HFFc6 (cell line): Measurements from ENCODE around the gene KCTD15. TPM values are rescaled to one million over a fixed set of nuclear protein-coding genes. Genes with fewer than 3 reads are reported as not detected.

Experiments used
- DNase-seq: peaks from one replicate; pipeline ENCODE4 v3.0.0-alpha.2; 2018
- H3K27ac Mint-ChIP-seq: 2 replicates; pipeline ENCODE4 v1.8.0; 2020; ENCODE audit warnings: mild to moderate bottlenecking, mixed read lengths
- H3K27me3 Mint-ChIP-seq: 2 replicates; pipeline ENCODE4 v1.8.0; 2021; ENCODE audit warnings: mild to moderate bottlenecking, moderate library complexity, mixed read lengths; ENCODE audit not compliant: insufficient read depth
- H3K36me3 Mint-ChIP-seq: 2 replicates; pipeline ENCODE4 v1.8.0; 2021; ENCODE audit warnings: low read depth, mixed read lengths
- H3K4me1 Mint-ChIP-seq: 2 replicates; pipeline ENCODE4 v1.8.0; 2020; ENCODE audit warnings: low read depth, mixed read lengths
- H3K4me3 Mint-ChIP-seq: 2 replicates; pipeline ENCODE4 v1.8.0; 2020; ENCODE audit warnings: mild to moderate bottlenecking, moderate library complexity, mixed read lengths
- H3K9me3 Mint-ChIP-seq: 2 replicates; pipeline ENCODE4 v1.8.0; 2020; ENCODE audit warnings: mild to moderate bottlenecking, mixed read lengths
- total RNA-seq, 6 experiments: library from RNA; stranded (reverse); fragmentation: NEBNext Ultra II Directional; extraction: Animal tissue kit (Norgen Biotek cat#: 25700); gene quantifications; 2 replicates in 1 of 6; 3 replicates in 5 of 6; pipeline ENCODE4 v1.2.3, GENCODE V29; 2021
- TF ChIP-seq, protein P1 (sequence below): fragments of 200-600 bp; sonication (generic); IDR thresholded peaks from 2 replicates; pipeline ENCODE4 v1.5.0; 2021; ENCODE audit warnings: antibody characterized with exemption, mild to moderate bottlenecking

The KCTD15 gene
- total RNA-seq, 6 experiments from 2014 or later: 5.9 to 11.7 (median 7.1) TPM

DNA sequence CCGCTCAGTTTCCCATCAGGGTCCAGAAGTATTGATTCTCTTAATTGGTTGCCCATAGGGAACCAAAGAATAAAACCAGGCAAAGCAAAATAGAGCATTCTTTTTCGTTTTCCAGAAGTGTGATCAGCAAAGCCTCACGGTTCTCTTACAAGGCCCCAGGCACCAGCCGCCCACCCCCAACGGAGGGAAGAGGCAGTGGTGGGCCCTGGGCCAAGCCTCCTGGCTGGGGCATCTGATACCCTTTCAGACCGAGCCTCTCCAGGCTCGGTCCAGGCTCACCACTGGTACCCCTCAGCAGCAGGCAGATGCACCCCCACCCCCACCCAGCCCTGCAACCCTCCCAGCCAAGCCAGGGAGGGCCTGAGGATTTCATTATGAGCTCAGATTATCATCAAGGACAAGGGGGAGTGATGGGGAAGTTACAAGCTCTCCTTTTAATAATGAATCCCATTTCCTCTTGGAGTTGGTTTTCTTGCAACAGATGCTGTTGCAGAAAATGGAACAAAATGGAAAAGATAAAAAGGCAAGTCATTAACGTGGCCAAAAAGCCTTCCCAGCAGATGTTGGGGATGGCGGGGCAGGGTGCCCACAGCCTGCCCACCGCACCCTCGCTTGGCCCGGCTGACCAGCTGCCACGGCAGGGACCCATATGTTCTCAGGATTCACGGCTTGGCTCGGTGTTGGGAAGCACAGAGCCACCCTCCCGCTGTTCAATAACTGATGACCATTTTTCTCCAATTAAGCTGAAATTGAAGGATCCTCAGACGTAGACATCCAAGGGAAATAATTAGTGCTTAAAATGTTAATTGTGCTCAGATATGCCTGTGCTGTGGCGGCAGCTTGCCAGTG lies 45.9 kb upstream of the KCTD15 start:
- Mint-ChIP-seq H3K4me3 (no peak overlapping the region), H3K27me3 (peaks cover 8% of the 10 kb centered on the region), H3K27ac (no peak overlapping the region), H3K4me1 (no peaks in the 10 kb centered on the region), H3K9me3 (no peaks in the 10 kb centered on the region; the same call in 1 of the 2 replicates), H3K36me3 (no peaks in the 10 kb centered on the region)
- TF ChIP-seq, protein P1, sequence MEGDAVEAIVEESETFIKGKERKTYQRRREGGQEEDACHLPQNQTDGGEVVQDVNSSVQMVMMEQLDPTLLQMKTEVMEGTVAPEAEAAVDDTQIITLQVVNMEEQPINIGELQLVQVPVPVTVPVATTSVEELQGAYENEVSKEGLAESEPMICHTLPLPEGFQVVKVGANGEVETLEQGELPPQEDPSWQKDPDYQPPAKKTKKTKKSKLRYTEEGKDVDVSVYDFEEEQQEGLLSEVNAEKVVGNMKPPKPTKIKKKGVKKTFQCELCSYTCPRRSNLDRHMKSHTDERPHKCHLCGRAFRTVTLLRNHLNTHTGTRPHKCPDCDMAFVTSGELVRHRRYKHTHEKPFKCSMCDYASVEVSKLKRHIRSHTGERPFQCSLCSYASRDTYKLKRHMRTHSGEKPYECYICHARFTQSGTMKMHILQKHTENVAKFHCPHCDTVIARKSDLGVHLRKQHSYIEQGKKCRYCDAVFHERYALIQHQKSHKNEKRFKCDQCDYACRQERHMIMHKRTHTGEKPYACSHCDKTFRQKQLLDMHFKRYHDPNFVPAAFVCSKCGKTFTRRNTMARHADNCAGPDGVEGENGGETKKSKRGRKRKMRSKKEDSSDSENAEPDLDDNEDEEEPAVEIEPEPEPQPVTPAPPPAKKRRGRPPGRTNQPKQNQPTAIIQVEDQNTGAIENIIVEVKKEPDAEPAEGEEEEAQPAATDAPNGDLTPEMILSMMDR: no peak
- DNase-seq: no peak

DNA sequence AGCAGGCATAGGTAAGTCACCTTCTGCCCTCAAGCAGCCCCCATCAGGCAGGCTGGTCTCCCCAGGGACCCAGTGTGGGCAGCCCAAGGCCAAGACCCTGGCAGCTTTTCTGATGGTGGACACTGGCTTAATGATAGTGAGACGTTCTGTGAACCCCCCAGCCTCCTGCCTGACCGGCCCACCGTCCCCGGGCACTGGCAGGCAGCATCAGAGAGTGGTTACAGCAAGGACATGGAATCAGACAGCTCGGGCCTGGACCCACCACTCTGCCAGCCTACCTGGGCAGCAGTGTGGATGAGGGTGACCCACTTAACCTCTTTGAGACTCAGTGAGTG lies 45.3 kb upstream of the KCTD15 start:
- Mint-ChIP-seq H3K36me3 (no peaks in the 10 kb centered on the region), H3K27me3 (peaks cover 13% of the 10 kb centered on the region), H3K4me3 (no peak overlapping the region), H3K9me3 (no peaks in the 10 kb centered on the region; the same call in 1 of the 2 replicates), H3K27ac (no peak overlapping the region), H3K4me1 (no peaks in the 10 kb centered on the region)
- TF ChIP-seq, protein P1: no peak
- no peak for DNase-seq

DNA sequence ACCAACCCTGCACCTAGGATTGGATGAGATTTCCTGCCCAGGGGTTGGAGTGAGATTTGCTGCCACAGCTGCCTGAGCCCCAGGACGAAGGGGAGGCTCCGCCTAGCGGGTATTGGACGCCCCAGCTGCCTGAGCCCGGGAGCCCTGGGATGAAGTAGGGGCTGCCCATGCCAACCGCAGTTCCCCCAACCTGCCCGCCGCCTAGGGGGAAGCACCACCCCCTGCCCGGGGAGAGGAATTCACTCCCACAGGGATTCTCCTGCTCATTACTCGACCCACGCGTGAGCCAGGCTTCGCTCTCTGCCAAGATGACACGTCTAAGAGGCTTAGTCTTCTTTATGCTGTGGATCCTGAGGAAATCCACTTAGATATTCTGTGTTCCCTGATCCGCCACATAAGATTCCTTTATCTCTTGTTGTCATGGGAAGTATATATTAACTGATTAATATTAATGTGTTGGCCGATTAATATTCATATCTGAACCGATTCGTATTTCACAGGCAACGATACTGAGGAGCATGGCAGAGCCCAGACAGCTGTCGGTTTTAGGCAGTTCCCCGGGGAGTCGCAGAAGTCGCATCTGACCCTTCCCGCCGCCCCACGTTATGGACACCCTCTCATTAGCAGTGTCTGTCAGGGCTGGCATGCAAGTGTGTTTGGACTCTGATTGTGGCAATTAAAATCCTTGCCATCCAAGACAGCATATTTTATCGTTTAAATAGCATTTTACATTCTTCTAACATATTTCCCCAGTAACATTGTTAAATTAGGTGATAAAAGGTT lies 44.5 kb upstream of the KCTD15 start:
- no peak for DNase-seq
- Mint-ChIP-seq H3K27ac (no peak overlapping the region), H3K4me1 (no peaks in the 10 kb centered on the region), H3K4me3 (no peak overlapping the region), H3K9me3 (no peaks in the 10 kb centered on the region; the same call in 1 of the 2 replicates), H3K27me3 (peaks cover 11% of the 10 kb centered on the region), H3K36me3 (no peaks in the 10 kb centered on the region)
- TF ChIP-seq, protein P1: no peak

DNA sequence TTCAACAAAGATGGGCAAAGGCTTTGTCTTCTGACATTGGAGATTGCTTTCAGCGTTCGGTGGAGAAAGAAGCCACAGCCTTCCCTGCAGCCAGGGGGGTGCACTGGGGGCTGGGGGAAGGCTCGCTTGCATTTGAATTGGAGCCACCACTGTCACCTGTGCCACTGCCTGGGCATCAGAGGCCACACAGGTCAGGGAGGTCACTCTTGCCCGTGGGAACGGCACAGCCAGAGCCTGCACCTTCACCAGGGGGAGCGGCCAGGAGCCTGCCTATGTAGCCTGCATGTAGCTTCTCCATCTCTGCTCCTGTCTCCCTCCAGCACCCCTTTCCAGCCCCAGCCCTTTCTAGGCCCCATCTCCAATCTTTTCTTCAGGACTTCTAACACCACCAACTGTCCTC lies 43.7 kb upstream of the KCTD15 start:
- H3K36me3 Mint-ChIP-seq: no peaks in the 10 kb centered on the region
- TF ChIP-seq, protein P1: no peak
- H3K4me1 Mint-ChIP-seq: no peaks in the 10 kb centered on the region
- peaks cover 11% of the 10 kb centered on the region for H3K27me3 Mint-ChIP-seq
- DNase-seq: no peak
- H3K4me3 Mint-ChIP-seq: no peak overlapping the region
- H3K9me3 Mint-ChIP-seq: no peaks in the 10 kb centered on the region; the same call in 1 of the 2 replicates
- no peak overlapping the region for H3K27ac Mint-ChIP-seq

DNA sequence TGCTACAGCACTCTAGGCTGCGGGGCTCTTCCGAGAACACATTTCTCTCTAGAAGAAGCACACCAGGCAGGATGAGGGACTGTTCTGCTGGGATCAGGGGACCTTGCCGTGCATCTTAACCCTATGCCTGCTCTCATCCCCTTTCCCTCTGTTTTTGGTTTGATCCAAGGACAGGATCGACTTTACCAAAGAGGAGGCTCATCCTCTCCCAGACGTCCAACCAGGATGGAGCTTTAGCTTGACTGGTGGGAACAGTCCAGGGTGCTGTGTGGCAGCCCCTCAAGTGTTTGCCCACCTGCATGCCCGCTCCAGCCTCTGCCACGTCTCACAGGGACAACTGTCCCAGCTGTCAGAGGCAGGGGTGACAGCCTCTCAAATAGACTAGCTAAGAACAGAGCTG lies 42.3 kb upstream of the KCTD15 start:
- Mint-ChIP-seq H3K36me3 (no peaks in the 10 kb centered on the region), H3K27ac (no peak overlapping the region), H3K27me3 (peaks cover 13% of the 10 kb centered on the region), H3K9me3 (no peaks in the 10 kb centered on the region), H3K4me3 (no peak overlapping the region), H3K4me1 (peaks cover 7% of the 10 kb centered on the region; the same call in 1 of the 2 replicates)
- DNase-seq: no peak
- TF ChIP-seq, protein P1: no peak
